ENCODE data around the gene POP5.

DNA sequence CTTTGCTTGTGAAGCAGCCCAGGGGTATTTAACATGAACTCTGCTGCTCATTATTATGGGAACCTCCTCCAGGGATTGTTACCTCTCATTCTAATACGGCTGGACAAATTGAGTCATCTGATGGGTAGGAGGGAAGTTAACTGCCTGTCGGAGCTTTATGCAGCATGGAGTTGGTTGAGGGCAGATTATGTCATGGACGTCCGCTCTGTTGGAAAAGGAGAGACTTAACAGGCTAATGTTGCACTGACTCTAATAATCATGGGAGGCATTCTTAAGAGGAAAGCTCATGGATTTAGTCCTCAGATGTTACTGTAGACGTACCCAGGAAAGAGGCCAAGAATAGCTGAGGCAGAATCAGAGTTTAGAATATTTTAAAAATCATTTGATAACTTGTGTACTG, 9.9 kb downstream of the POP5 start:
- TF ChIP-seq EZH2phosphoT487 (IDR thresholded peaks at IDR 0.05; ENCODE audit: insufficient read depth, low read depth) (no peak), EZH2 (IDR thresholded peaks at IDR 0.05; ENCODE audit: insufficient read depth, poor library complexity, severe bottlenecking) (no peak)

All from GM23248 (cell line).